HG03175 (cell line): ENCODE data around the gene CHN1.

Source experiments
- ATAC-seq: cut with Tn5 transposase; IDR thresholded peaks from one replicate; pipeline ENCODE4 v1.9.1; 2021; ENCODE audit warnings: mild to moderate bottlenecking, moderate library complexity; ENCODE audit not compliant: unreplicated experiment

The CHN1 gene

GRCh38 chr2:175004980-175005732 lies at the start of gene CHN1:
Gene CHN1, minus strand, starts transcription at chr2:175005381. Its CDS starts 469 bp downstream, at chr2:175004912.
- peak; percentile 85 for ATAC-seq

- no peak for ATAC-seq
Observed at GRCh38 chr2:175054340-175054739, 49.2 kb upstream of the CHN1 start.

GRCh38 chr2:175049661-175050060 lies 44.5 kb upstream of the CHN1 start:
- ATAC-seq = no peak

GRCh38 chr2:175048275-175048674 lies 43.1 kb upstream of the CHN1 start:
- ATAC-seq = peak; percentile 55

- ATAC-seq = no peak
Observed at GRCh38 chr2:175039490-175039889, 34.3 kb upstream of the CHN1 start.

- ATAC-seq = no peak
Observed at GRCh38 chr2:175039031-175039430, 33.9 kb upstream of the CHN1 start.

- no peak for ATAC-seq
Observed at GRCh38 chr2:175037941-175038340, 32.8 kb upstream of the CHN1 start.

- no peak for ATAC-seq
Observed at GRCh38 chr2:175036582-175037018, 31.4 kb upstream of the CHN1 start.

- no peak for ATAC-seq
Observed at GRCh38 chr2:175035806-175036205, 30.6 kb upstream of the CHN1 start.

- no peak for ATAC-seq
Observed at GRCh38 chr2:175034716-175035115, 29.5 kb upstream of the CHN1 start.

GRCh38 chr2:175030380-175031271 lies 25.4 kb upstream of the CHN1 start:
- no peak for ATAC-seq

GRCh38 chr2:175027755-175028154 lies 22.6 kb upstream of the CHN1 start:
- ATAC-seq = no peak

GRCh38 chr2:175026385-175026784 lies 21.2 kb upstream of the CHN1 start:
- ATAC-seq = no peak

GRCh38 chr2:175025946-175026345 lies 20.8 kb upstream of the CHN1 start:
- ATAC-seq = no peak

GRCh38 chr2:175025233-175025632 lies 20.1 kb upstream of the CHN1 start:
- ATAC-seq = no peak

GRCh38 chr2:175022923-175023322 lies 17.7 kb upstream of the CHN1 start:
- ATAC-seq = no peak

- no peak for ATAC-seq
Observed at GRCh38 chr2:175019566-175020327, 14.6 kb upstream of the CHN1 start.

GRCh38 chr2:175017618-175018414 lies 12.6 kb upstream of the CHN1 start:
- no peak for ATAC-seq

GRCh38 chr2:175015340-175015739 lies 10.2 kb upstream of the CHN1 start:
- no peak for ATAC-seq

- no peak for ATAC-seq
Observed at GRCh38 chr2:175012516-175012915, 7.3 kb upstream of the CHN1 start.
